Measurements from ENCODE around the gene ZNF154. TPM values are rescaled to one million over a fixed set of nuclear protein-coding genes. Genes with fewer than 3 reads are reported as not detected.

Gene ZNF154
- total RNA-seq, 2 donors from 2014 or later, result 15.9 to 21.2 TPM

GRCh38 chr19:57754091-57754673 lies 45.2 kb upstream of the ZNF154 start:
- Histone ChIP-seq H3K27me3 (ENCODE audit: control insufficient read depth, insufficient read depth, low read length, poor library complexity, severe bottlenecking) (no peaks in the 10 kb centered on the region), H3K9ac (ENCODE audit: extremely low read depth, low read length, poor library complexity, severe bottlenecking) (no peak overlapping the region), H3K9me3 (ENCODE audit: control insufficient read depth, low read length) (peaks cover 28% of the 10 kb centered on the region), H3K4me3 (ENCODE audit: low read length) (no peak overlapping the region), H3K4me1 (ENCODE audit: control insufficient read depth, insufficient read depth, low read length) (no peaks in the 10 kb centered on the region), H3K27ac (ENCODE audit: low read depth, low read length) (no peak overlapping the region), H3K36me3 (ENCODE audit: control insufficient read depth, insufficient read depth, low read length) (peaks cover 93% of the 10 kb centered on the region)
- no peak overlapping the region for H3K4me3 Mint-ChIP-seq
- no peak for TF ChIP-seq CTCF (conservative IDR thresholded peaks at IDR 0.05)
- 97 to 98% methylated on average over 9 to 10 of the region's 10 CpGs for WGBS, 2 experiments (ENCODE audit: insufficient coverage in 1 of 2, insufficient read length in 1 of 2)
- H3K27ac Mint-ChIP-seq, result no peak overlapping the region
- H3K27me3 Mint-ChIP-seq (ENCODE audit: insufficient read depth), result no peaks in the 10 kb centered on the region
- H3K4me1 Mint-ChIP-seq, result no peaks in the 10 kb centered on the region
- no peak for DNase-seq
- H3K36me3 Mint-ChIP-seq (ENCODE audit: low read depth), result peaks cover 86% of the 10 kb centered on the region
- H3K9me3 Mint-ChIP-seq, result peaks cover 38% of the 10 kb centered on the region

GRCh38 chr19:57748029-57748428 lies 39.0 kb upstream of the ZNF154 start:
- Mint-ChIP-seq H3K4me3 (peak overlapping the region; percentile 100), H3K27me3 (ENCODE audit: insufficient read depth) (no peaks in the 10 kb centered on the region), H3K4me1 (peaks cover 13% of the 10 kb centered on the region), H3K27ac (no peak overlapping the region), H3K36me3 (ENCODE audit: low read depth) (peaks cover 52% of the 10 kb centered on the region), H3K9me3 (peaks cover 21% of the 10 kb centered on the region)
- Histone ChIP-seq H3K36me3 (ENCODE audit: control insufficient read depth, insufficient read depth, low read length) (peaks cover 49% of the 10 kb centered on the region), H3K27me3 (ENCODE audit: control insufficient read depth, insufficient read depth, low read length, poor library complexity, severe bottlenecking) (no peaks in the 10 kb centered on the region), H3K9ac (ENCODE audit: extremely low read depth, low read length, poor library complexity, severe bottlenecking) (no peak overlapping the region), H3K9me3 (ENCODE audit: control insufficient read depth, low read length) (peaks cover 5% of the 10 kb centered on the region), H3K27ac (ENCODE audit: low read depth, low read length) (no peak overlapping the region), H3K4me3 (ENCODE audit: low read length) (peak overlapping the region; percentile 99), H3K4me1 (ENCODE audit: control insufficient read depth, insufficient read depth, low read length) (no peaks in the 10 kb centered on the region)
- TF ChIP-seq CTCF (conservative IDR thresholded peaks at IDR 0.05), result no peak
- 95 to 96% methylated on average over 2 to 3 of the region's 3 CpGs for WGBS, 2 experiments (ENCODE audit: insufficient coverage in 1 of 2, insufficient read length in 1 of 2)
- DNase-seq, result no peak

- H3K27ac Mint-ChIP-seq, result peak overlapping the region; percentile 98
- no peak overlapping the region for H3K27ac ChIP-seq (ENCODE audit: low read depth, low read length)
- no peak for TF ChIP-seq CTCF (conservative IDR thresholded peaks at IDR 0.05)
- H3K36me3 ChIP-seq (ENCODE audit: control insufficient read depth, insufficient read depth, low read length), result peaks cover 43% of the 10 kb centered on the region
- H3K4me1 Mint-ChIP-seq, result peaks cover 13% of the 10 kb centered on the region
- H3K27me3 ChIP-seq (ENCODE audit: control insufficient read depth, insufficient read depth, low read length, poor library complexity, severe bottlenecking), result no peaks in the 10 kb centered on the region
- H3K4me3 ChIP-seq (ENCODE audit: low read length), result peak overlapping the region; percentile 99
- DNase-seq, result no peak
- H3K9ac ChIP-seq (ENCODE audit: extremely low read depth, low read length, poor library complexity, severe bottlenecking), result peak overlapping the region; percentile 92
- H3K4me1 ChIP-seq (ENCODE audit: control insufficient read depth, insufficient read depth, low read length), result no peaks in the 10 kb centered on the region
- no peaks in the 10 kb centered on the region for H3K9me3 ChIP-seq (ENCODE audit: control insufficient read depth, low read length)
- H3K27me3 Mint-ChIP-seq (ENCODE audit: insufficient read depth), result no peaks in the 10 kb centered on the region
- H3K9me3 Mint-ChIP-seq, result peaks cover 16% of the 10 kb centered on the region
- 0 to 46% methylated on average over 1 to 6 of the region's 6 CpGs for WGBS, 2 experiments (ENCODE audit: insufficient coverage in 1 of 2, insufficient read length in 1 of 2)
- H3K36me3 Mint-ChIP-seq (ENCODE audit: low read depth), result peaks cover 46% of the 10 kb centered on the region
- H3K4me3 Mint-ChIP-seq, result peak overlapping the region; percentile 100
These were observed 38.4 kb upstream of the ZNF154 start for GRCh38 chr19:57747472-57747807.

All from endodermal cell (in vitro differentiated cells).